GM12872 (cell line): Measurements from ENCODE around the gene GALNT18.

ENCODE experiments used
- TF ChIP-seq, protein P1 (sequence below): IDR thresholded peaks from 3 replicates; pipeline ENCODE4 v1.5.1; 2011; ENCODE audit warnings: low read depth, mild to moderate bottlenecking, low read length, moderate library complexity; ENCODE audit not compliant: insufficient read depth

Gene GALNT18

DNA sequence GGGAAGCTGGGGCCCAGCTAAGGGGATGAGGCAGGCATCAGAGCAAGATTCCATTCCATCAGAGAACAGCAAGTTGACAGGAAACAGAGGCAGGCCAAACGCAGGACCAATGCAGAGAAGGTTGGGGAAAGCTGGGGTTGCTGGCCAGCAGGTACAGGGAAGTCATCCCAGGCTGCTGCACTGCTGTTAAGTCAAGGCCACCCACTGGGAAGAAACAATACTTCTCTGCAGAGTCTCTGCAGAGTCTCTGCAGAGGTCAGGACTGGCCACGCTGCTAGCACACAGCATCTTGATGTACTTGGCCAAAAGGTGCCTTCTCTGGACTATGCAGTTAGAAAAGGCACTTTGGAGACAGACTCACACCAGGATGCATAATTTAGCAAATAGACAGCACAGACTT, 200.3 kb downstream of the GALNT18 start:
- TF ChIP-seq, protein P1, sequence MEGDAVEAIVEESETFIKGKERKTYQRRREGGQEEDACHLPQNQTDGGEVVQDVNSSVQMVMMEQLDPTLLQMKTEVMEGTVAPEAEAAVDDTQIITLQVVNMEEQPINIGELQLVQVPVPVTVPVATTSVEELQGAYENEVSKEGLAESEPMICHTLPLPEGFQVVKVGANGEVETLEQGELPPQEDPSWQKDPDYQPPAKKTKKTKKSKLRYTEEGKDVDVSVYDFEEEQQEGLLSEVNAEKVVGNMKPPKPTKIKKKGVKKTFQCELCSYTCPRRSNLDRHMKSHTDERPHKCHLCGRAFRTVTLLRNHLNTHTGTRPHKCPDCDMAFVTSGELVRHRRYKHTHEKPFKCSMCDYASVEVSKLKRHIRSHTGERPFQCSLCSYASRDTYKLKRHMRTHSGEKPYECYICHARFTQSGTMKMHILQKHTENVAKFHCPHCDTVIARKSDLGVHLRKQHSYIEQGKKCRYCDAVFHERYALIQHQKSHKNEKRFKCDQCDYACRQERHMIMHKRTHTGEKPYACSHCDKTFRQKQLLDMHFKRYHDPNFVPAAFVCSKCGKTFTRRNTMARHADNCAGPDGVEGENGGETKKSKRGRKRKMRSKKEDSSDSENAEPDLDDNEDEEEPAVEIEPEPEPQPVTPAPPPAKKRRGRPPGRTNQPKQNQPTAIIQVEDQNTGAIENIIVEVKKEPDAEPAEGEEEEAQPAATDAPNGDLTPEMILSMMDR = no peak

- TF ChIP-seq, protein P1 = no peak
Measured at GRCh38 chr11:11420899-11421285, 200.9 kb downstream of the GALNT18 start.

GRCh38 chr11:11420191-11420898, 201.5 kb downstream of the GALNT18 start:
- TF ChIP-seq, protein P1 = no peak

DNA sequence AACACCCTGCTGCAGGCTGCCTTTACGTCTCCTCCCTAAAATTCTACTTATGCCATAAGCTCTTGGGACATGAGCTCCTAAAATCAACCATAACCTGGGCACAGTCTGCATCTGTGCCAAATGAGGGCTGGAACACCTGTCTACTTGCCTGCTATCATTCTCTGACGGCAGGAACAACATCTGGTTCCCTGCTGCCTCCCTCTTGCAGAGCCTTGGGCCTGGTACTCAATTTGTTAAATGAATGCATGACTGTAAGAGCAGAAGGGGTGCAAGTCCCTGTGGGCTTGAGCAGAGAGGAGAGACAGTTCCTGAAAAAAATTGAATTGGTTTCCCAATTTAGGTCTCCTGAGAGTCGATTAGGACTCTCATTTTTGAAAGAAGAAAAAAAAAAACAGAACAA, 202.1 kb downstream of the GALNT18 start:
- TF ChIP-seq, protein P1 = no peak

- TF ChIP-seq, protein P1 = no peak
Measured at GRCh38 chr11:11416917-11417316, 204.9 kb downstream of the GALNT18 start.

GRCh38 chr11:11416502-11416901, 205.3 kb downstream of the GALNT18 start:
- TF ChIP-seq, protein P1 = no peak

- TF ChIP-seq, protein P1 = no peak
Measured at GRCh38 chr11:11415901-11416300, 205.9 kb downstream of the GALNT18 start.

GRCh38 chr11:11414996-11415395, 206.8 kb downstream of the GALNT18 start:
- TF ChIP-seq, protein P1 = no peak
